OCI-LY1 (cell line): ENCODE measurements around the gene EPHA4.

Source experiments
- EZH2 ChIP-seq: fragments of 200-600 bp; sonication (generic), shearing (Covaris generic); IDR thresholded peaks from 2 replicates; pipeline ENCODE4 v1.8.0; 2017; ENCODE audit warnings: borderline replicate concordance, mixed run types, mild to moderate bottlenecking, antibody characterized with exemption, low read length, moderate library complexity, mixed read lengths
- TF ChIP-seq, protein P1 (sequence below): fragments of 200-600 bp; sonication (generic), shearing (Covaris generic); IDR thresholded peaks from 2 replicates; pipeline ENCODE4 v1.5.1; 2017; ENCODE audit warnings: mild to moderate bottlenecking, antibody characterized with exemption, low read length, moderate library complexity, mixed read lengths

- TF ChIP-seq, protein P1, sequence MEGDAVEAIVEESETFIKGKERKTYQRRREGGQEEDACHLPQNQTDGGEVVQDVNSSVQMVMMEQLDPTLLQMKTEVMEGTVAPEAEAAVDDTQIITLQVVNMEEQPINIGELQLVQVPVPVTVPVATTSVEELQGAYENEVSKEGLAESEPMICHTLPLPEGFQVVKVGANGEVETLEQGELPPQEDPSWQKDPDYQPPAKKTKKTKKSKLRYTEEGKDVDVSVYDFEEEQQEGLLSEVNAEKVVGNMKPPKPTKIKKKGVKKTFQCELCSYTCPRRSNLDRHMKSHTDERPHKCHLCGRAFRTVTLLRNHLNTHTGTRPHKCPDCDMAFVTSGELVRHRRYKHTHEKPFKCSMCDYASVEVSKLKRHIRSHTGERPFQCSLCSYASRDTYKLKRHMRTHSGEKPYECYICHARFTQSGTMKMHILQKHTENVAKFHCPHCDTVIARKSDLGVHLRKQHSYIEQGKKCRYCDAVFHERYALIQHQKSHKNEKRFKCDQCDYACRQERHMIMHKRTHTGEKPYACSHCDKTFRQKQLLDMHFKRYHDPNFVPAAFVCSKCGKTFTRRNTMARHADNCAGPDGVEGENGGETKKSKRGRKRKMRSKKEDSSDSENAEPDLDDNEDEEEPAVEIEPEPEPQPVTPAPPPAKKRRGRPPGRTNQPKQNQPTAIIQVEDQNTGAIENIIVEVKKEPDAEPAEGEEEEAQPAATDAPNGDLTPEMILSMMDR = no peak
- TF ChIP-seq EZH2 = no peak
Observed at GRCh38 chr2:221443645-221444044, 128.5 kb downstream of the EPHA4 start.
